ENCODE results near the gene RBM4. TPM values are rescaled to one million over a fixed set of nuclear protein-coding genes. Genes with fewer than 3 reads are reported as not detected.

Gene RBM4
- total RNA-seq, 4 donors from 2014 or later: 32.4 to 146 (median 94.8) TPM

GRCh38 chr11:66689661-66690590 is 51.4 kb downstream of the RBM4 start:
- Histone ChIP-seq H3K27me3 (no peaks in the 10 kb centered on the region), H3K4me1 (no peaks in the 10 kb centered on the region), H3K27ac (no peak overlapping the region), H3K9me3 (no peaks in the 10 kb centered on the region), H3K36me3 (no peaks in the 10 kb centered on the region), H3K4me3 (no peak overlapping the region)
- intact Hi-C loops (cut with DNase I; ENCODE audit: low total_unique reads): loop anchor here (10.0 kb wide), 1 partner anchor 275 kb away; no protein-coding TSS in a partner anchor
- DNase-seq: no peak
- TF ChIP-seq, protein P1, sequence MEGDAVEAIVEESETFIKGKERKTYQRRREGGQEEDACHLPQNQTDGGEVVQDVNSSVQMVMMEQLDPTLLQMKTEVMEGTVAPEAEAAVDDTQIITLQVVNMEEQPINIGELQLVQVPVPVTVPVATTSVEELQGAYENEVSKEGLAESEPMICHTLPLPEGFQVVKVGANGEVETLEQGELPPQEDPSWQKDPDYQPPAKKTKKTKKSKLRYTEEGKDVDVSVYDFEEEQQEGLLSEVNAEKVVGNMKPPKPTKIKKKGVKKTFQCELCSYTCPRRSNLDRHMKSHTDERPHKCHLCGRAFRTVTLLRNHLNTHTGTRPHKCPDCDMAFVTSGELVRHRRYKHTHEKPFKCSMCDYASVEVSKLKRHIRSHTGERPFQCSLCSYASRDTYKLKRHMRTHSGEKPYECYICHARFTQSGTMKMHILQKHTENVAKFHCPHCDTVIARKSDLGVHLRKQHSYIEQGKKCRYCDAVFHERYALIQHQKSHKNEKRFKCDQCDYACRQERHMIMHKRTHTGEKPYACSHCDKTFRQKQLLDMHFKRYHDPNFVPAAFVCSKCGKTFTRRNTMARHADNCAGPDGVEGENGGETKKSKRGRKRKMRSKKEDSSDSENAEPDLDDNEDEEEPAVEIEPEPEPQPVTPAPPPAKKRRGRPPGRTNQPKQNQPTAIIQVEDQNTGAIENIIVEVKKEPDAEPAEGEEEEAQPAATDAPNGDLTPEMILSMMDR (IDR thresholded peaks at IDR 0.05): no peak
- no peak for TF ChIP-seq POLR2A (IDR thresholded peaks at IDR 0.05)

DNA sequence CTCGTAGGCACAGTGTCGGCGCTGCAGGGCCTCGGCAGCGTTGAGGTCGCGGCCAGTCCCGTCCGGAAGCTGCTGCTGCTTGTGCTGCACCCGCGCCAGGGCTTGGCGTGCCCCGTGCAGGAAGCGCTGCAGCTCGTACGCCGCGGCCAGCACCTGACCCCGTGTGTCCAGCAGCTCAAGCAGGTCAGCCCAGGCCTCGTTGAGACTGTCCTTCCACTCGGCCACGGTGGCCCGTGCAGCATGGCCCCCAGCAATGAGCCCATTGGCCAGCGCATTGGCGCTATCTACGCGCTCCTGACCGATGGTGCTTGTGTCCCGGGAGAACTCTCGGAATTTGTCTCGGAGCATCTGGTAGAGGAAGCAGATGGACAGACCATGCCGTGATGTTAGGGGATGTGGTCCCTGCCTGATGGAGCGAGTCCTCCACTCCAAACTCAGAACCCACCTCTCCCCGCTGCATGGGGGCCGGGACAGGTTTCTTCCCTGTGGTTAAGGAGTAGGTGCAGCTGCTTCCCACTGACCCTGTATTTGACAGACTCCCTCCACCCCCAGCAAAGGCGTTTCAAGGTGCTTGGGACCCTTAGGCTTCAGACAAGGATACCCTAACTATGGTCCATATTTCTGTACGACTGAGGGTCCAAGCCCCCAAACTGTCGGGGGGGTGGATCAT is 52.9 kb downstream of the RBM4 start:
- intact Hi-C loops (cut with DNase I; ENCODE audit: low total_unique reads): no loop called here
- H3K4me1 ChIP-seq: no peaks in the 10 kb centered on the region

GRCh38 chr11:66692446-66692845 is 53.9 kb downstream of the RBM4 start:
- Histone ChIP-seq H3K4me1 (no peaks in the 10 kb centered on the region), H3K4me3 (no peak overlapping the region), H3K27me3 (no peaks in the 10 kb centered on the region), H3K27ac (no peak overlapping the region), H3K9me3 (no peaks in the 10 kb centered on the region), H3K36me3 (no peaks in the 10 kb centered on the region)
- intact Hi-C loops (cut with DNase I; ENCODE audit: low total_unique reads): no loop called here
- DNase-seq: no peak
- TF ChIP-seq, protein P1 (IDR thresholded peaks at IDR 0.05): no peak

More for the DNA sequence above, 52.9 kb downstream of the RBM4 start:
- DNase-seq: no peak
- Histone ChIP-seq H3K4me3 (no peak overlapping the region), H3K36me3 (no peaks in the 10 kb centered on the region), H3K9me3 (no peaks in the 10 kb centered on the region), H3K27me3 (no peaks in the 10 kb centered on the region), H3K27ac (no peak overlapping the region)
- TF ChIP-seq, protein P1 (IDR thresholded peaks at IDR 0.05): no peak
- TF ChIP-seq POLR2A (IDR thresholded peaks at IDR 0.05): no peak

- DNase-seq: no peak
- Histone ChIP-seq H3K27ac (no peak overlapping the region), H3K4me1 (no peaks in the 10 kb centered on the region), H3K9me3 (no peaks in the 10 kb centered on the region), H3K27me3 (no peaks in the 10 kb centered on the region), H3K4me3 (no peak overlapping the region), H3K36me3 (no peaks in the 10 kb centered on the region)
- no peak for TF ChIP-seq POLR2A (IDR thresholded peaks at IDR 0.05)
- TF ChIP-seq, protein P1 (IDR thresholded peaks at IDR 0.05): no peak
- intact Hi-C loops (cut with DNase I; ENCODE audit: low total_unique reads): no loop called here
Observed at GRCh38 chr11:66692871-66693331, 54.4 kb downstream of the RBM4 start.
